Measurements from ENCODE around the gene NKAIN4.

The NKAIN4 gene

GRCh38 chr20:63273635-63274380, 19.5 kb upstream of the NKAIN4 start:
- no peak for TF ChIP-seq CTCF (IDR thresholded peaks at IDR 0.05; ENCODE audit: low read depth, low read length)
- peak overlapping the region; percentile 97 for H3K4me3 ChIP-seq (ENCODE audit: low read depth, low read length)

- peak overlapping the region; percentile 97 for H3K4me3 ChIP-seq (ENCODE audit: low read depth, low read length)
- TF ChIP-seq CTCF (IDR thresholded peaks at IDR 0.05; ENCODE audit: low read depth, low read length) = no peak
Measured at GRCh38 chr20:63273059-63273579, 18.9 kb upstream of the NKAIN4 start.

- TF ChIP-seq CTCF (IDR thresholded peaks at IDR 0.05; ENCODE audit: low read depth, low read length) = no peak
- H3K4me3 ChIP-seq (ENCODE audit: low read depth, low read length) = peak within 1 kb of the TSS; percentile 97
Measured at GRCh38 chr20:63272105-63273058, 18.1 kb upstream of the NKAIN4 start, which contains the start of gene ARFGAP1. TSS of gene ARFGAP1 (plus strand) at chr20:63272813. CDS start at chr20:63275581, 2,768 bp downstream.

GRCh38 chr20:63270606-63271325, 16.5 kb upstream of the NKAIN4 start:
- no peak for TF ChIP-seq CTCF (IDR thresholded peaks at IDR 0.05; ENCODE audit: low read depth, low read length)
- H3K4me3 ChIP-seq (ENCODE audit: low read depth, low read length) = no peak overlapping the region

GRCh38 chr20:63269724-63270123, 15.5 kb upstream of the NKAIN4 start:
- no peak overlapping the region for H3K4me3 ChIP-seq (ENCODE audit: low read depth, low read length)
- TF ChIP-seq CTCF (IDR thresholded peaks at IDR 0.05; ENCODE audit: low read depth, low read length) = no peak

- no peak for TF ChIP-seq CTCF (IDR thresholded peaks at IDR 0.05; ENCODE audit: low read depth, low read length)
- H3K4me3 ChIP-seq (ENCODE audit: low read depth, low read length) = no peak overlapping the region
Measured at GRCh38 chr20:63268671-63269439, 14.6 kb upstream of the NKAIN4 start.

Measured in WI38 (cell line).